HG03066 (cell line): Measurements from ENCODE around the gene EPHA7.

Experiments
- ATAC-seq: cut with Tn5 transposase; IDR thresholded peaks from one replicate; pipeline ENCODE4 v1.9.1; 2021; ENCODE audit warnings: low read depth; ENCODE audit not compliant: unreplicated experiment

The EPHA7 gene

DNA sequence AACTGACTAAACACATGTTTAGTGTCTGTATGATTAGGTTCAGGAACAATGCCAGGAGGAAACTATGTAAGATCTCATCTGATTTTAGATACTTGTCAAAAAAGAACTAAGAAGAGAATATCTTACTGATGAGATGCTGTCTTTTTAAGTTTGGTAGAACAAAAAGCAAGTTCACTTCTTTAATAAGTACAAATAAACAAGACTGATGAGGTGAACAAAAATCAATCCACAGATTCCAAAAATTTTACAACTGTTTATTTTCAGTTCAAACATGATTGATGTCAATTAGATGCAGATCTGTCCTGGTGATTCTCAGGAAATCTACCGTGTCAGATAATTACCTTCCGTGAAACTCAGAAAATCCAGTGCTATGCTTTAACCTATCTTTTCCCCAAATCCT lies 24.9 kb downstream of the EPHA7 start:
- ATAC-seq, result no peak

DNA sequence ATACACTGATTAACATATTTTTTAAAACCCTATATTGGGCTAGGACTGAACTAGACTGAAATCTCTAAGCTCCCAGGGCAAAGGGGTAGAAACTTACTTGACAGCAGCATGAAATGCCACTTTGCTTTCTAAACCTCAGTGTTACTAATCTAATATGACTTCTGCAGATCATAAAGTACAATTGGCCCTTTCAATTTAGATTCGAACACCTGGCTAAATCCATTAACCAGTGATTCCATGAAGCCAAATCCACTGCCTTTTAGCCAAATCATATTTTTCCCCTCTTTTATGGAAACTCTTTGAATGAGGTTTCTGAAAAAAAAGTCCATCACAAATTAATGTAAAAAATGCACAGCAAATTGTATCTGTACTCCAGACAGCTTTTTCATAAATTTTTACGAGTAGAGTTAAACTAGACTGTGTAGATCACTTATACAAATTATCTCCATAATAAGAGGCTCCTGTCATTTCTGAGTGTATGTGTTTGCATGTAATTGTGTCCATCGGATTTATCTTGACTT lies 25.7 kb downstream of the EPHA7 start:
- no peak for ATAC-seq

- ATAC-seq, result no peak
Measured at GRCh38 chr6:93392797-93393196, 26.6 kb downstream of the EPHA7 start.

GRCh38 chr6:93391965-93392364 lies 27.4 kb downstream of the EPHA7 start:
- no peak for ATAC-seq

DNA sequence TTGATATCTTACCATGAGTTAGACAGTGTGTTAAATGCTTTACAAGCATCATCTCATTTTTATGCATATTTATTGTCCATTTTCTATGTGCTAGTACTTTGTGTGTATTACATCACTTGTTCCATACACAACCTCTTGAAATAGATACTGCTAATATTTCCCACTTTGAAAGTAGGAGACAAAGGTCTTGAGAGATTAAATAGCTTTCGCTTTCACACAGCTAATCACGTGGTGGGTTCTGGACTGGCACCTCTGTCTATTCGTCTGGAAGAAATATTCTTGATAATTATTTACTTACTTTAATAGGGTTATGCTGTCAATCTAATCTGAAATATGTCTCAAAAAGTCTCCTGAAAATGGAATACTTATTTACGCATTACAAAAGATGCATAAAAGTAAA lies 30.2 kb downstream of the EPHA7 start:
- ATAC-seq, result no peak

- ATAC-seq, result no peak
Measured at GRCh38 chr6:93388070-93388469, 31.3 kb downstream of the EPHA7 start.

DNA sequence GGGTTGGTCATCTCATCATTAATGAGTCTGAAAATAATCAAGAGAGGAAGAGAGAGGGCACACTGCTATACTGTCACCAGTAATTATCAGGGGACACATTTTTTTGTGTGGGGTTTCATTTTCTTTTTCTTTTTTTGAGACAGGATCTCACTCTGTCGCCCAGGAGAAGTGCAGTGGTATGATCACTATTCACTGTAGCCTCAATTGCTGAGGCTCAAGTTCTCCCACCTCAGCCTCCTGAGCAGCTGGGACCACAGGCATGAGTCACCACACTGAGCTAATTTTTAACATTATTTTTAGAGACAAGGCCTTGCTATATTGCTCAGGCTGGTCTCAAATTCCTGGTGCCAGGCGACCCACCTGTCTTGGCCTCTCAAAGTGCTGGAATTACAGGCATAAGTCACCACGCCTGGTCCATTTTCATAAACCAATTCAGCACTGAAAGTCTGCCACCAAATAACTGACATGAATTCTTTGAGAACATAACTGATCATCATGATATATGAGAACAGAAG lies 43.3 kb downstream of the EPHA7 start:
- no peak for ATAC-seq

DNA sequence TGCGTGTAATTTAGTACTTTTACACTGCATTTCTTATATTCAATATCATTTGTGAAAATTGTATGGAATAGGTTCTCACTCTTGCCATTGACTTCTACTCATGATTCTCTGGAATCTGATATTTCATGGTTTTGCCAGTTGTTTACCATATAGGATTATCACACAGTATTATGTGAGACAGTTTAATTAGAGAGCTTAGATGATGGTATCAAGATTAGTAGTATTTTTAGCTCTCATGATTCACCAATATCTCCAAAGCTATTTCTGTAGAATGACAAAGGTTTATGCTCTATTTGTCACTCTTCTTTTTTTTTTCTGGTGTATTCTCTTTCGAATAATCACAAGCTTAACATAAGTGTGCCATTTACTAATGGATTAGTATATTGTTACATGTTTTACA lies 45.9 kb downstream of the EPHA7 start:
- no peak for ATAC-seq

DNA sequence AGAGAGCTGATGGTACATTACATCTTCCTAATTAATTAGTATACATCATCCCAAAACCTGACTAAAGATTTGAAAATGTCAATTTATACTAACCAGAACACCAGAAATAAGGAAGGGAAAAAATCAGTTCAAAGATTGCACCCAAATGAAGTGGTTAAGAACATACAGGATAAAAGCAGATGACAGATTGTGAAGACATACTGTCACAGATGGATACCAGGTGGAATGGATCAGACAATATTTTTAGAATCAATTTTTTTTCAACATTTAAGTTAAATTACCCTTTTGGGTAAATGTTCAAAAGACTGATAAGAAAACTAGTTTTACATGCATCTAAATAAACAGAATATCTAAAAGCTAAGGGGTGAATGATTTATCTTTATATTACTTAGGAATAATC lies 47.6 kb downstream of the EPHA7 start:
- no peak for ATAC-seq

- ATAC-seq, result no peak
Measured at GRCh38 chr6:93369586-93370134, 49.7 kb downstream of the EPHA7 start.

GRCh38 chr6:93366506-93366905 lies 52.9 kb downstream of the EPHA7 start:
- ATAC-seq, result no peak

GRCh38 chr6:93365445-93365844 lies 53.9 kb downstream of the EPHA7 start:
- no peak for ATAC-seq

DNA sequence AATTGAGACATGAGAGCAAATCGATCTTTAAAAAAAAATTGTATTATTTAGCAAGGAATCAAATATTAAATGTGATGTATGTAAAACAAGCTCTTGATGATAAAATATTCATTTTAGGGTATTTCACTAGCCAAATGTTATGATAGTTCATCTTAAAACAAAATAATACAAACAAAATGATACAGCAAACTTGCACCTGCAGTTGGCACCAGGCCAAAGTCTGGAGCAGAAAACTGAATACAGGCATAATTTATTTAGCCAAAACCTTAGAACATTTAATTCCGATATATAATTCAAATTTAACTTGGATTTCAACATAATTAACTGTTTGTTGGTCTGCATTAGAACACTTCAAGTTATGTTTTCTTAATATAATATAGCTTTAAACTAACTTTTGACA lies 60.9 kb downstream of the EPHA7 start:
- no peak for ATAC-seq

DNA sequence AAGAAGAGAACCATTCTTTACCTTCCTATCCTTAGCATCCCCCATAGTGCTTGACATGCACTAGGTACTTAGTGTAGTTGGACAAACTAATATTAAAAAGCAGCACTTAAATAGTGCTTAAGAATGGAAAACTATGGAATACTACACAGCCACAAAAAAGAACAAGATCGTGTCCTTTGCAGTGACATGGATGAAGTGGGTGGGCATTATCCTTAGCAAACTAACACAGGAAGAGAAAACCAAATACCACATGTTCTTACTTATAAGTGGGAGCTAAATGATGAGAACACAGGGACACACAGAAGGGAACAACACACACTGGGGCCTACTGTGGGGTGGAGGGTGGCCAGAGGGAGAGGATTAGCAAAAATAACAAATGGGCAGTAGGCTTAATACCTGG lies 66.8 kb downstream of the EPHA7 start:
- no peak for ATAC-seq

GRCh38 chr6:93351222-93351621 lies 68.1 kb downstream of the EPHA7 start:
- no peak for ATAC-seq

DNA sequence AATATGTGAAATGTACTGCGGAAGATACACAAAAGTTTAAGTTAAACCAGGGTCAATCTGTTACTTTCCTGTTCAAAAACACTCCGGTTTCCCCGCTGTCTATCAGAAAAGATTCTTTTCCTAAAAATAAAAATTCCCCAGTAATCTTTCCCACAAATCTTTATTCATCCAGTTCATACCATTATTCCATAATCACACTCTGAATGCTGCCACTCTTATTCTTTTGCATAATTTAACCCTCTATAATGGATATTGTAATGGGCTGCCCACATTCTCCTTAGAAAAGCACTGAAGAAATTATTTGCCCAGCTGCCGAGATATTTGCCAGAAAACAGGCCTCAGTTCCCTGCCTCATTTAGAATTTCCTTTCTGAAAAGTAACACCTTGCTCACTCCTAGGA lies 68.6 kb downstream of the EPHA7 start:
- ATAC-seq, result no peak

GRCh38 chr6:93344333-93344835 lies 75.0 kb downstream of the EPHA7 start:
- no peak for ATAC-seq

DNA sequence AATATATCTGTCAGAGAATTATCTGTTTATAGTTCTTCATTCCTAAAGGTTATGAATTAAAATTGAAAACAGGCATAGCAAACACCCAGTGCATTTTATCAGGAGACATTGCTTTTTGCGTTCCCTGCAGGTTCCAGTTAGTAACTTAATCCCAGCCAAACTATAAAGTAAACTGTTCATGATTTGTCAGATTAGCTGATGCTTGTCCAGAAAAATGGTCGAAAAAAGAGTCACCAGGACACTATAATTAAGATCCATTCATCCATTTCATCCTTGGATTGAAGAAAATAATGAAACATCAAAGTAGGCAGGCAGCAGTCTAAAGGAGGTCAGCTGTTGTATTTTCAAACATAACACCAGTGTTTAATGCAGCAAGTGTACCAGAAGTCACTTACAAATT lies 75.9 kb downstream of the EPHA7 start:
- no peak for ATAC-seq

DNA sequence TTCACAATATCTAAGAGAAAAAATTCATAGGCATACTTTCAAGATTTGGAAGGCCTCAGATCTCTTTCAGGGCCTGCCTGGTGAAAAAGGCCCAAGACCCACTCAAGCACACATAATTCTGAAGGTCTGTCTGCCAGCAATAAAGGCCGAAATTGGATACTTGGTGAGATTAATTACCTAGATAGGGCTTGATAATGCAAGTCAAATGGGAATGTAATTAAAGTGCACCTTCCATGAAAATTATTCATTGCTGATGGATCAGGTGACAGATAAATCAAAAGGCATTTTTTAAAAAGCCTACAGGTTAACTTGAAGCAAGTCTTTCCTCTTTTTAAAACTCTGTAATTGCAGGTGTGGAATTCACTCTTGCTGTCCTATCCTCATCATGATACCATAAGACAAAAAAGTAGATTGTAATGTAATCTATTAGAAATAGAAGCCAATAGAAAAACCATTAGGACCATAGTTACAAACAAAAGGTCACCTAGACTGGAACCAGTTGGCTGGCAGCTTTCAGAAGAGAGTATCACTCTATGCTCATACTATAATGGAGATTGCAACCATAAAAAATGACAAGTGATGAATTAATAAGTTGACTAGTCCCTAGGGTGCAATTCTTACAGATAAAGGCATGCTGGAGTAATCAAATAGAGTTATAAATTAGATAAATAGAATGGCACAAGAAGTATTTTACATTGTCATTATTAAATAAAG lies 77.3 kb downstream of the EPHA7 start:
- no peak for ATAC-seq

GRCh38 chr6:93337772-93338394 lies 81.5 kb downstream of the EPHA7 start:
- no peak for ATAC-seq

GRCh38 chr6:93337014-93337413 lies 82.3 kb downstream of the EPHA7 start:
- ATAC-seq, result no peak
